ENCODE data around the gene PIK3R1.

Gene PIK3R1

GRCh38 chr5:68319706-68320412, 104.3 kb downstream of the PIK3R1 start:
- Mint-ChIP-seq H3K27me3 (peaks cover 9% of the 10 kb centered on the region), H3K9me3 (no peaks in the 10 kb centered on the region), H3K27ac (no peak overlapping the region), H3K4me1 (peaks cover 23% of the 10 kb centered on the region), H3K4me3 (no peak overlapping the region)
- DNase-seq (no peak), ATAC-seq (no peak)

- no peak for ATAC-seq
- DNase-seq, result no peak
- H3K27me3 Mint-ChIP-seq, result peaks cover 9% of the 10 kb centered on the region
- no peak overlapping the region for H3K27ac Mint-ChIP-seq
- peaks cover 17% of the 10 kb centered on the region for H3K4me1 Mint-ChIP-seq
- no peak overlapping the region for H3K4me3 Mint-ChIP-seq
- H3K9me3 Mint-ChIP-seq, result no peaks in the 10 kb centered on the region
Measured at GRCh38 chr5:68320413-68320986, 104.9 kb downstream of the PIK3R1 start.

GRCh38 chr5:68325065-68325580, 109.6 kb downstream of the PIK3R1 start:
- Mint-ChIP-seq H3K4me3 (no peak overlapping the region), H3K9me3 (no peaks in the 10 kb centered on the region), H3K27ac (no peak overlapping the region), H3K4me1 (no peaks in the 10 kb centered on the region), H3K27me3 (peaks cover 12% of the 10 kb centered on the region)
- ATAC-seq (no peak), DNase-seq (no peak)

- Mint-ChIP-seq H3K4me1 (peaks cover 6% of the 10 kb centered on the region), H3K27ac (no peak overlapping the region), H3K4me3 (no peak overlapping the region), H3K27me3 (peaks cover 12% of the 10 kb centered on the region), H3K9me3 (no peaks in the 10 kb centered on the region)
- DNase-seq (no peak), ATAC-seq (no peak)
Measured at GRCh38 chr5:68329554-68330255, 114.1 kb downstream of the PIK3R1 start.

DNA sequence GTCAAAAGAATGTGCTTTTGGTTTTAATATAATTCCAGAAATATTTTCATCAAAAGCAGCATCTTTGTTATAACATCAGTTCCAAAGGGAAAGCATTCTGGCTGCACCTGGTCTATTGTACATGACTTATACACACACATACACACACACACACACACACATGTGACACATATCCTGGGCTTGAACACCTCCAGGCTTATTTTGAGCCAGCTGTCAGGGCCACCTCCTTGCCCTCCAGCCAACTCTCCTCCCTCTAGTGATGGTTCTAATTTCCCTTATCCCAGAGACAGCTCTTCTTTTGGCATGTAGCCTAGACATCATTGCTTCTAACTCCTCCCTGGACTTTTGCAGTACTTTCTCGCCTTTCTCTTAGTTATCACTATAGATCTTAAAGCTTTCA, 115.0 kb downstream of the PIK3R1 start:
- ATAC-seq, result no peak
- Mint-ChIP-seq H3K4me3 (no peak overlapping the region), H3K27ac (no peak overlapping the region)

DNA sequence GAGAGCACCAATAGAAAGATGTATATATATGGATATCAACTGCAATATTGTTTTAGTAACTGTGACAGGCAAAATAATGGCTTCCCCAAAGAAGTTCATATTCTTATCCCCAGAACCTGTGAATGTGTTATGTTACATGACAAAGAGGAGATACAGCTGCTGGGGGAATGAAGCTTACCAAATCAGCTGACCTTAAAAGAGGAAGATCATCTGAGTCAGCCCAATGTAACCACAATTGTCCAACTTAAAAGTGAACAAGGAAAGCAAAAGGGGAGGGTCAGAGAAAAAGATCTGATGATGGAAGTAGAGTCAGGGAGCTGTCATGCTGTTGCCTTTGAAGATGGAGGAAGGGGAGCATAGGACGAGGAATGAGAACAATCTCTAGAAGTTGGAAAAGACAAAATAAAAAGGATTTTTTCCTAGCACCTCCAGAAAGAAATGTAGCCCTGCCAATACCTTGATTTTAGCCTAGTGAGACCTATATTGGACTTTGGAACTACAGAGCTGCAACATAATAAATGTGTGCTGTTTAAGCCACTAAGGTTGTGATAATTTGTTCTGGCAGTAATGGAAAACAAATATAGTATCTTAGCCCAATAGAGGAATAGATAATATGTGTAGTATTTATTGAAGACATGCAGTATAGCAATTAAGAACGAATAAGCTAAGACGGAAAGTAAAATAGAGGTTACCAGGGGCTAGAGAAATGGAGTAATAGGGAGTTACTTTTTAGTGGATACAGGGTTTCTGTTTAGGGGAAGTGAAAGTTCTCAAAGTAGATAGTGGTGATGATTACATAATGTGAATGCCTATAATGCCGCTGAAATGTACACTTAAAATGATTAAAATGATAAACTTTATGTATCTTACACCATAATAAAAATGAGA, 115.9 kb downstream of the PIK3R1 start:
- H3K4me3 Mint-ChIP-seq, result no peak overlapping the region
- DNase-seq, result no peak

More for the DNA sequence above, 115.0 kb downstream of the PIK3R1 start:
- DNase-seq, result no peak
- peaks cover 12% of the 10 kb centered on the region for H3K27me3 Mint-ChIP-seq
- H3K4me1 Mint-ChIP-seq, result peaks cover 6% of the 10 kb centered on the region
- H3K9me3 Mint-ChIP-seq, result no peaks in the 10 kb centered on the region

GRCh38 chr5:68332080-68332451, 116.5 kb downstream of the PIK3R1 start:
- H3K4me3 Mint-ChIP-seq, result no peak overlapping the region
- no peaks in the 10 kb centered on the region for H3K9me3 Mint-ChIP-seq
- H3K27ac Mint-ChIP-seq, result no peak overlapping the region
- ATAC-seq (no peak), DNase-seq (no peak)
- peaks cover 6% of the 10 kb centered on the region for H3K4me1 Mint-ChIP-seq
- peaks cover 12% of the 10 kb centered on the region for H3K27me3 Mint-ChIP-seq

More for the DNA sequence above, 115.9 kb downstream of the PIK3R1 start:
- no peak for ATAC-seq
- no peaks in the 10 kb centered on the region for H3K9me3 Mint-ChIP-seq
- peaks cover 12% of the 10 kb centered on the region for H3K27me3 Mint-ChIP-seq
- no peak overlapping the region for H3K27ac Mint-ChIP-seq
- peaks cover 6% of the 10 kb centered on the region for H3K4me1 Mint-ChIP-seq

DNA sequence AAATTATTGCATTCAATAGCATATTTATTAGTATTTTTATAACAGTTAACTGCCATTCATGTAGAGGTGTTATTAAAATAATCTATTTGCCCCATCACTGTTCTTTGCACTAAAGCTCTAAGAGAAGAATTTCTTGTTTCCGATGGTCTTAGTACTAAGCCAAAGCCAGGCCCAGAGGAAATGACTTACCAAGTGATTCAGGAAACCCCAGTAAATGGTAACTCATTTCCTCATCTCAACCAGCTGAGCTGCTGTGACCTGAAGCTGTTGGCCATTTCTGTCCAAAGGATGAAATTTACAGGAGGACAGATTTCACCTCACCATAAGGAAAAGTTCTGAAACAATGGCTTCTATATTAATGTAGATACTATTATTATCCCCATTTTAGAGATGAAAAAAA, 117.0 kb downstream of the PIK3R1 start:
- no peak for DNase-seq
- peaks cover 6% of the 10 kb centered on the region for H3K4me1 Mint-ChIP-seq
- peaks cover 8% of the 10 kb centered on the region for H3K27me3 Mint-ChIP-seq
- no peak for ATAC-seq
- H3K4me3 Mint-ChIP-seq, result no peak overlapping the region
- H3K27ac Mint-ChIP-seq, result no peak overlapping the region
- no peaks in the 10 kb centered on the region for H3K9me3 Mint-ChIP-seq

GRCh38 chr5:68333649-68334552, 118.3 kb downstream of the PIK3R1 start:
- DNase-seq, result no peak
- ATAC-seq, result no peak
- H3K27ac Mint-ChIP-seq, result no peak overlapping the region
- no peaks in the 10 kb centered on the region for H3K9me3 Mint-ChIP-seq
- no peaks in the 10 kb centered on the region for H3K27me3 Mint-ChIP-seq
- H3K4me1 Mint-ChIP-seq, result peaks cover 6% of the 10 kb centered on the region
- H3K4me3 Mint-ChIP-seq, result no peak overlapping the region

GRCh38 chr5:68334553-68334886, 119.0 kb downstream of the PIK3R1 start:
- no peak overlapping the region for H3K27ac Mint-ChIP-seq
- no peaks in the 10 kb centered on the region for H3K9me3 Mint-ChIP-seq
- H3K27me3 Mint-ChIP-seq, result peaks cover 4% of the 10 kb centered on the region
- no peak for ATAC-seq
- no peak overlapping the region for H3K4me3 Mint-ChIP-seq
- DNase-seq, result no peak
- peaks cover 6% of the 10 kb centered on the region for H3K4me1 Mint-ChIP-seq

GRCh38 chr5:68335075-68335474, 119.5 kb downstream of the PIK3R1 start:
- Mint-ChIP-seq H3K9me3 (no peaks in the 10 kb centered on the region), H3K27ac (peak overlapping the region in 1 of 2 donors; percentile 43), H3K27me3 (peaks cover 6% of the 10 kb centered on the region), H3K4me1 (peaks cover 6% of the 10 kb centered on the region), H3K4me3 (no peak overlapping the region)
- ATAC-seq (no peak), DNase-seq (no peak)

DNA sequence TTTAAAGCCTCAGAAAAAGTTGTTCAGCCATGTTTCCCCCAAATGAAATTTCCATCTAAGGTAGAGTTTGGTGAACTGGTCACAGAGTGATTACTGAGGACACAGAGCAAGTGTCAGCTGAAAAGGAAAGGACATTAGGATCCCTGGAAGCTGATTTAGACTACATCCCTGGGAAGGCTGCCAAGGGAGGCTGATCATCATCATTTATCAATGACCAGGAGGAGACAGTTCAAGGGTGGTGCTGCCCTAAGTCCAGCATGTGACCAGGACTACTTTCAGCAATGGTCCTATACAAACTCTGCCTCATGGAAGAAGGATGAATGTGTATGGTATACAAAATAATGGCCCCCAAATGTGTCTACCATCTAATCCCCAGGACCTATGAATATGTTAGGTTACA, 120.6 kb downstream of the PIK3R1 start:
- Mint-ChIP-seq H3K4me1 (peaks cover 4% of the 10 kb centered on the region), H3K9me3 (no peaks in the 10 kb centered on the region), H3K4me3 (no peak overlapping the region), H3K27ac (no peak overlapping the region), H3K27me3 (peaks cover 6% of the 10 kb centered on the region)
- no peak for DNase-seq
- no peak for ATAC-seq

- DNase-seq (no peak), ATAC-seq (no peak)
- Mint-ChIP-seq H3K4me3 (no peak overlapping the region), H3K4me1 (peaks cover 1% of the 10 kb centered on the region), H3K27ac (no peak overlapping the region), H3K27me3 (peaks cover 6% of the 10 kb centered on the region), H3K9me3 (no peaks in the 10 kb centered on the region)
Measured at GRCh38 chr5:68337235-68337634, 121.7 kb downstream of the PIK3R1 start.

GRCh38 chr5:68339921-68340321, 124.4 kb downstream of the PIK3R1 start:
- Mint-ChIP-seq H3K27ac (no peak overlapping the region), H3K9me3 (no peaks in the 10 kb centered on the region), H3K27me3 (peaks cover 6% of the 10 kb centered on the region), H3K4me3 (no peak overlapping the region), H3K4me1 (peaks cover 28% of the 10 kb centered on the region)
- DNase-seq, result no peak
- no peak for ATAC-seq

GRCh38 chr5:68341006-68341405, 125.5 kb downstream of the PIK3R1 start:
- H3K4me3 Mint-ChIP-seq, result no peak overlapping the region
- peaks cover 32% of the 10 kb centered on the region for H3K4me1 Mint-ChIP-seq
- no peak overlapping the region for H3K27ac Mint-ChIP-seq
- no peak for DNase-seq
- no peaks in the 10 kb centered on the region for H3K9me3 Mint-ChIP-seq
- H3K27me3 Mint-ChIP-seq, result peaks cover 6% of the 10 kb centered on the region
- no peak for ATAC-seq
